ENCODE measurements around the gene PDE9A.

PDE9A gene

GRCh38 chr21:42734323-42734971, 81.0 kb downstream of the PDE9A start:
- in situ Hi-C loops (cut with MboI; ENCODE audit: low sequenced_read_pairs), result no loop called here

- in situ Hi-C loops (cut with MboI; ENCODE audit: low sequenced_read_pairs), result no loop called here
Measured at GRCh38 chr21:42735061-42735460, 81.6 kb downstream of the PDE9A start.

GRCh38 chr21:42735944-42736343, 82.5 kb downstream of the PDE9A start:
- in situ Hi-C loops (cut with MboI; ENCODE audit: low sequenced_read_pairs), result no loop called here

GRCh38 chr21:42736646-42737350, 83.4 kb downstream of the PDE9A start:
- in situ Hi-C loops (cut with MboI; ENCODE audit: low sequenced_read_pairs), result no loop called here

GRCh38 chr21:42737951-42738590, 84.7 kb downstream of the PDE9A start:
- in situ Hi-C loops (cut with MboI; ENCODE audit: low sequenced_read_pairs), result no loop called here

GRCh38 chr21:42739061-42739931, 85.9 kb downstream of the PDE9A start:
- in situ Hi-C loops (cut with MboI; ENCODE audit: low sequenced_read_pairs), result no loop called here

- in situ Hi-C loops (cut with MboI; ENCODE audit: low sequenced_read_pairs), result no loop called here
Measured at GRCh38 chr21:42740405-42740909, 87.0 kb downstream of the PDE9A start.

- in situ Hi-C loops (cut with MboI; ENCODE audit: low sequenced_read_pairs), result no loop called here
Measured at GRCh38 chr21:42741066-42741465, 87.6 kb downstream of the PDE9A start.

GRCh38 chr21:42744520-42745445, 91.4 kb downstream of the PDE9A start:
- in situ Hi-C loops (cut with MboI; ENCODE audit: low sequenced_read_pairs), result no loop called here

GRCh38 chr21:42745511-42746239, 92.3 kb downstream of the PDE9A start:
- in situ Hi-C loops (cut with MboI; ENCODE audit: low sequenced_read_pairs), result no loop called here

GRCh38 chr21:42746240-42746592, 92.8 kb downstream of the PDE9A start:
- in situ Hi-C loops (cut with MboI; ENCODE audit: low sequenced_read_pairs), result no loop called here

- in situ Hi-C loops (cut with MboI; ENCODE audit: low sequenced_read_pairs), result no loop called here
Measured at GRCh38 chr21:42746593-42747275, 93.3 kb downstream of the PDE9A start.

GRCh38 chr21:42747276-42747701, 93.9 kb downstream of the PDE9A start:
- in situ Hi-C loops (cut with MboI; ENCODE audit: low sequenced_read_pairs), result no loop called here

GRCh38 chr21:42747746-42748351, 94.4 kb downstream of the PDE9A start:
- in situ Hi-C loops (cut with MboI; ENCODE audit: low sequenced_read_pairs), result no loop called here

GRCh38 chr21:42748620-42749176, 95.3 kb downstream of the PDE9A start:
- in situ Hi-C loops (cut with MboI; ENCODE audit: low sequenced_read_pairs), result no loop called here

GRCh38 chr21:42750737-42751530, 97.5 kb downstream of the PDE9A start:
- in situ Hi-C loops (cut with MboI; ENCODE audit: low sequenced_read_pairs), result no loop called here

GRCh38 chr21:42751866-42752265, 98.4 kb downstream of the PDE9A start:
- in situ Hi-C loops (cut with MboI; ENCODE audit: low sequenced_read_pairs), result no loop called here

All from hTERT RPE-1 (cell line).